Measurements from ENCODE around the gene RNU7-1.
A peak's percentile ranks its signal among the peaks of the same experiment; 100 is the strongest.

Gene RNU7-1

DNA sequence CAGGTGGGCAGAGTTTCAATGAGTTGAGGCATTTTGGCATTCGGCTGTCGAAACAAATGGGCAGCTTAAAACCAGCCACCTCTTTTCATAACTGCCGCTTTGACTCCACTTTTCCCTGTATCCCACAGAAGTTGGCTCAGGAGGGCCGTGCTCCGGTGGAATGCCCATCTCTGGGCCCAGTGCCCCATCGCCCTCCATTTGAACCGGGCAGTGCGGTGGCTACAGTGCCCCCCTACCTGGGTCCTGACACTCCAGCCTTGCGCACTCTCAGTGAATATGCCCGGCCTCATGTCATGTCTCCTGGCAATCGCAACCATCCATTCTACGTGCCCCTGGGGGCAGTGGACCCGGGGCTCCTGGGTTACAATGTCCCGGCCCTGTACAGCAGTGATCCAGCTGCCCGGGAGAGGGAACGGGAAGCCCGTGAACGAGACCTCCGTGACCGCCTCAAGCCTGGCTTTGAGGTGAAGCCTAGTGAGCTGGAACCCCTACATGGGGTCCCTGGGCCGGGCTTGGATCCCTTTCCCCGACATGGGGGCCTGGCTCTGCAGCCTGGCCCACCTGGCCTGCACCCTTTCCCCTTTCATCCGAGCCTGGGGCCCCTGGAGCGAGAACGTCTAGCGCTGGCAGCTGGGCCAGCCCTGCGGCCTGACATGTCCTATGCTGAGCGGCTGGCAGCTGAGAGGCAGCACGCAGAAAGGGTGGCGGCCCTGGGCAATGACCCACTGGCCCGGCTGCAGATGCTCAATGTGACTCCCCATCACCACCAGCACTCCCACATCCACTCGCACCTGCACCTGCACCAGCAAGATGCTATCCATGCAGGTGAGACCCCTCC is 5.0 kb upstream of the RNU7-1 start:
- no peak for DNase-seq

DNA sequence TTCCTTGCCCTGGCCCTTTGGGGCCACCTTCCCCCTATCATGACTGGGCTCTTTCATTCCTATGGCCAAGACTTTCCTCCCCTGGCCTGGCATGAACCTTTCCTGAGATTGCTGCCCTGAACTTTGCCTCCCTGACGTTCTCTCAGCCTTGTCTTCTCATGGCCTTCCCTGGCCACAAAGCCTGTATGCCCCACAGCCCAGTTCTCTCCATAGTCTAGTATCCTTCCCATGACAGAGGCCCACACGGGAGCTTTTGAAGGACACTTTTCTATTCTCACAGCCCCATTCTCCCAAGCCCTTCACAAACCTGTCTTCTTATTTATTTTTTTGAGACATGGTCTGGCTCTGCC is 4.5 kb upstream of the RNU7-1 start:
- DNase-seq, result no peak

DNA sequence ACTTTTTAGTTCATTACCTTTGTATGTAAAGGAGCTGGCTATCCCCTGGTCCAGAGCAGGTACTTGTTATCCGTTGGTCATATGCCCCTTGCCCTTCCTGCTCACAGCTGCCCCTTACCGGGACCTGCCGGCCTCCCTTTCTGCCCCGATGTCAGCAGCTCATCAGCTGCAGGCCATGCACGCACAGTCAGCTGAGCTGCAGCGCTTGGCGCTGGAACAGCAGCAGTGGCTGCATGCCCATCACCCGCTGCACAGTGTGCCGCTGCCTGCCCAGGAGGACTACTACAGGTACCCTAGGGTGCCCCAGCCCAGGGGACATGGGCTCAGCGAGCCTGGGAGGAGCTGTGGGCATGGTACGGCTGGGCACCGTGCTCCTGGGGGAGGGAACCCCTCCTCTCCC is 2.3 kb upstream of the RNU7-1 start:
- DNase-seq, result no peak

DNA sequence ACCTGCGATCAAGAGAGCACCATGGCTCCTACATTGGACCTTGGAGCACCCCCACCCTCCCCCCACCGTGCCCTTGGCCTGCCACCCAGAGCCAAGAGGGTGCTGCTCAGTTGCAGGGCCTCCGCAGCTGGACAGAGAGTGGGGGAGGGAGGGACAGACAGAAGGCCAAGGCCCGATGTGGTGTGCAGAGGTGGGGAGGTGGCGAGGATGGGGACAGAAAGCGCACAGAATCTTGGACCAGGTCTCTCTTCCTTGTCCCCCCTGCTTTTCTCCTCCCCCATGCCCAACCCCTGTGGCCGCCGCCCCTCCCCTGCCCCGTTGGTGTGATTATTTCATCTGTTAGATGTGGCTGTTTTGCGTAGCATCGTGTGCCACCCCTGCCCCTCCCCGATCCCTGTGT is 1.8 kb upstream of the RNU7-1 start:
- DNase-seq, result no peak

DNA sequence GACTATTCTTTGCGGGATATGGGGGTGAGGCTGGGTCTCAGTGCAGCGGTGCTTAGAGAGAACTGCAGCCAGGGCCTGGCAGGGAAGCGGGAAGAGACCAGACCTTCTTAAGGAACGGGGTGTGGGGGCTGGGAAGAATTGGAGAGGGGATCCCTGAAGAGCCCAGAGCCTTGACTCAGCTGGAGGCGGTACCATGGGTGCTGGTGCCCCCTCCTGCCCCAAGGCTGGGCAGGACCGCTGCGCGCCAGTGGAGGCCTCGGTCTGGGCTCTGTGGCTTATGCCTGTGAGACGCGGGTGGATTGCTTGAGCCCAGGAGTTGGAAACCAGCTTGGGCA is 1.3 kb upstream of the RNU7-1 start:
- DNase-seq, result no peak

DNA sequence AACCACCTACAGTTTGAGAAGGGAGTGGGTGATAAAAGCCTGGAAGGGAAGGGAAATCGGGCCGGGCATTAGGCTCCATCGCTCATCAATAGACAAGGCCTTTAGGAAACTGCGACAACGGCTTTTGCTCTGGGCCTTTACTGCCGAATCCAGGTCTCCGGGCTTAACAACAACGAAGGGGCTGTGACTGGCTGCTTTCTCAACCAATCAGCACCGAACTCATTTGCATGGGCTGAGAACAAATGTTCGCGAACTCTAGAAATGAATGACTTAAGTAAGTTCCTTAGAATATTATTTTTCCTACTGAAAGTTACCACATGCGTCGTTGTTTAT is 261 bp upstream of the RNU7-1 start:
- DNase-seq, result peak; percentile 92

DNA sequence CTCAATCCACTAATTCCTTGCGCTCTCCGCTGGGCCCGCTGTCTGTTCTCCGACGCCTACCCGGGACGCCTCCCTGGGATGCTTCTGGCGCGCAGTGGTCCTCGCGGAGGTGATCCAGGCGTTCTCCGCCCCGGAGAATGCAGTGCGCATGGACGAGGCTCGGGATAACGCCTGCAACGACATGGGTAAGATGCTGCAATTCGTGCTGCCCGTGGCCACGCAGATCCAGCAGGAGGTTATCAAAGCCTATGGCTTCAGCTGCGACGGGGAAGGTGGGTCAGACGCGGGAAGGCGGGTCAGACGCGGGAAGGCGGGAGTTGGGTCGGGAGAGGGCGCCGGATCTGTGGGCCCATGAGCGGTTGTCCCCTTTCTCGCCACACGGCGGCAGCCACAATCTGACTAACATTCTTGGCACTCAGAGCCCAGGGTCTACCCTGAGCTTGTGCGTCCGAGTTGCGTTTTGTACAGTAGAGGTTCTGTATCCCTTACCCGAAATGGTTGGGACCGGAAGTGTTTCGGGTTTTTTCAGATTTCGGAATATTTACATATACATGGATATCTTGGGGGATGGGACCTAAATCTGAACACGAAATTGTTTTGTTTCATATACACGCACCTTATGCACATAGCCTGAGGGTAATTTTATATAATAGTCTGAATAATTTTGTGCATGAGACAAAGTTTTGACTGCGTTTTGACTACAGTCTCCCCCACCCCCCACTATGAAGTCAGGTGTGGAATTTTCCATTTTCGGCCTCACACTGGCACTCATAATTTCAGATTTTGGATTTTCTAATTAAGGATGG is 968 bp downstream of the RNU7-1 start:
- DNase-seq, result peak; percentile 90

DNA sequence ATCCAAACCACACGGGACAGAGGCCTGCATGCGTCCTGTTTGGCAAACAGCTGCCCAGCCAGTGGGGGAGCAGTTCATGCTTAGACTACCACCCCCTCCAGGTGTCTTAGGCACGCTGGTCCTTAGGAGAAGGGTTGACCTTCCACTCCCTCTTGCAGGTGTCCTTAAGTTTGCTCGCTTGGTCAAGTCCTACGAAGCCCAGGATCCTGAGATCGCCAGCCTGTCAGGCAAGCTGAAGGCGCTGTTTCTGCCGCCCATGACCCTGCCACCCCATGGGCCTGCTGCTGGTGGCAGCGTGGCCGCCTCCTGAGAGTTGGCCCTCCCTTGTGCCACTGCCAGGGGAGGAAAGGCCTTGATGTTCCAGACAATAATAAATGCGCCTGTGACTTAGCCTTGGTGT is 2.0 kb downstream of the RNU7-1 start:
- no peak for DNase-seq

DNA sequence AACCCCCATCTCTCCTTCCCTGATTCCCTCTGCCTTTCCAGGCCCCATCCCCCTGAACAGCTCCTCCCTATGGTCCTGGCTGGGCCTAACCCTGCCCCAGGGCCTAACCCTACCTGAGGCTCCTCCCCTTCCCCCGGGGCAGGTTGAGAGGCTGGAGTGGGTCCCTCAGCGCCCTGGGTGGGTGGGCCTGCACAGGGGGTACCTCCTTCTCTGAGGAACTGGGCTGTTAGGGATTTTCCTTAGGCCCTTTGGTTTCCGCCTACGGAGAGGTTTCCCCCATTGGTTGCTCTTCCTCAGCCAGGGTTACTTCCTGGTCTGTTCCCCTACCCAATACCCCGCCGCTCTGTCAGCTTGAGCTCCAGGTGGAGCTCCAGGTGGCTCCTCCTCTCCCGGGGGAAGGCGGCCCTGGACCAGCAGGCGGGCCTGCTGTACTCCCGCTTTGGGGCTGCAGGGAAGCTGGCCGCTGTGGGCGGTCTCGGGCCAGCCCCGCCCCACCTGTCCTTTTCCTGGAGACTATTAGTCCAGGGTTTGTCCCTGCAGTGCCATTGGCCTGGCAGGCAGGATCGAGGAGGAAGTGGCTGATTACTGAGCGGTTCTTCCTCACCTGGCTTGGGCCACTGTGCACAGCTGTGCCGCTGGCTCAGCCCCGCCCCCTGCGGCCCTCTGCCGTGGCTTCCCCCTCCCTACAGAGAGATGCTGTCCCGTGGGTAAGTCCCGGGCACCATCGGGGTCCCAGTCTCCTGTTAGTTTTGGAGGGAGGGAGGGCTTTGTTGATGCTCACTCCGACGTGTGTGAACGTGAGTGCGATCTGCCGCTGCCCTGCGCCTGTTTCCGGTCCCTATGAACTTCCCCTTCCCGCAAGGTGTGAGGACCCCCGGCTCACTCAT is 2.7 kb downstream of the RNU7-1 start:
- DNase-seq, result peak; percentile 78

DNA sequence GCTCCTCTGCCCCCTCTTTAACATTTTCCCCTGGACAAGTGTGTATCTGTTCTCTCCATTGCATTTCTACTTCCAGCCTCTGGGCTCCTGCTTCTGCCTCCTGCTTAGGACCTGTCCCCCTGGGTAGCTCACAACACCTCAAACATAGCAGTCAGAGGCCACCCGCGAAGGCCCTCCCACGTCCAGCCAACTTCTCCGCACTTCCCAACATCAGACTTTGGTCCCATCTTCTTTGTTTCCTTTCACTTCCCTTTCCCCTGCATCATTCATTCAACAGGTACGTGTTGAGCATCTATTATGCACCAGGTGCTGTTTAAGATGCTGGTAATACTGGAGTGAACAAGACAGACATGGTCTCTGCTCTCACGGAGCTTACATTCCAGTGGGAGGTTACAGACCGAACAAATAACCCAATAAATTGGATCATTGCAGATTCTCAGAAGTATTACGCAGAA is 3.3 kb downstream of the RNU7-1 start:
- DNase-seq, result no peak

DNA sequence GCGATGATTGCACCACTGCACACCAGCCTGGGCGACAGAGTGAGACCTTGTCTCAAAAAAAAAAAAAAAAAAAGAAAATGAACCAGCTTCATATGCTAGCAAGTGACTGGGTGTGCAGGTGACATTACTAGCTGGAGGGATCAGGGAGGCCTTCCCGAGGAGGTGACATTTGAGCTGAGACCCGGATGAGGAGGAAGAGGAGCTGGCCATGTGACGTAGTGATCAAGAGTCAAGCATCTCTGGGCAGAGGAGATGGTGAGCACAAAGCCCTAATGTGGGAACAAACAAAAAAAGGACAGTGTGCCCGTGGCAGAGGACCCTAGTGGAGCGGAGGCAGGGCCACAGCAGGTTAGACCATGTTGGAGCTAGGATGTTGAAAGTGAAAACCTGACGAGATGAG is 4.0 kb downstream of the RNU7-1 start:
- no peak for DNase-seq

DNA sequence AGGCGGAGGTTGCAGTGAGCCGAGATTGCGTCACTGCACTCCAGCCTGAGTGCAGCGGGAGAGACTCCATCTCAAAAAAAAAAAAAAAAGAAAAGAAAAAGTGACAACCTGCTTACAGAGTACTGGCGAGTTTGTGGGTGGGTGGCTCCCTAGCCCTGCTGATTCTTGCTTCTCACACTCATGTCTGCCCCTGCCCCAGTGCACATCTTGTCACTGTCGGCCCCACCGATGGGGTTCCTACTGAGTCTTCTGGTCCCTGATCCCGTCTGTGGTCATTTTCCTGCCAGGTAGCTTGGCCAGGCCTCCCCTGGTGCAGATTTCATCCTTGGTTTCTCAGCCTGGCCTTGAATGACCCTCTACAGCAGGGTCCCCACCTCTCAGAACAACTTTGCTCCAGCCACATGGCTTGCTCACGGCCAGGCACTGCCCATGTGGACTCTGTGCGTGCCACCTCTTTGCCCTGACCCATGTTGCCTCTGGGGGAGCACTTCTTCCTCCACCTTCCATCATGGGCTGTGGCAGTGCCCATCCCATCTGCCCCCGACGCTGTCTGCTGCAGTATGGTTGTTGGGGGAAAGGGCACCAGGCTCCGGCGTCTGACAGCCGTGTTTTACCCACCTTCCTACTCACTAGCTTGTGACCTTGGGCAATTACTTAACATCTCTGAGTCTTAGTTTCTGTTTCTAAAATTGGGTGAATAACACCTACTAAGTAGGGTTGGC is 5.4 kb downstream of the RNU7-1 start:
- DNase-seq, result peak; percentile 62

DNA sequence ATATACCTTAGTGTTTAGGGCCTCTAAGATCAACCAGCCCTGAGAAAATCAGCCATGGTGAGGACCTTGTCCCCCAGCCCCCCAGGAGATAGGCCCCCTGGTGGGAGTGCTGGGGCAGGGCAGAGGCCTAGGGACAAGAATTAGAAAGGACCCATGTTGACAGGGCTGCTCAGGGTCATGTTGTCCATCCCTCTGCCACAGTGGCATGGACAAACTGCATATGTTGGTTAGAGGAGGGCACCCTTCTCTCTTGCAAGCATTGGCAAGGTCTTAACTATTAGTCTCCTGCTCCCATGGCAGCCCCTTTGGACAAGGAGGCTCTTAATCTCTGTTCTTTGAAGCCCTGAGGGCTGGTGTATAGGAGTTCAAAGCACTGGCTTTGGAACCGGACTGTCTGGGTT is 6.8 kb downstream of the RNU7-1 start:
- DNase-seq, result peak; percentile 61

DNA sequence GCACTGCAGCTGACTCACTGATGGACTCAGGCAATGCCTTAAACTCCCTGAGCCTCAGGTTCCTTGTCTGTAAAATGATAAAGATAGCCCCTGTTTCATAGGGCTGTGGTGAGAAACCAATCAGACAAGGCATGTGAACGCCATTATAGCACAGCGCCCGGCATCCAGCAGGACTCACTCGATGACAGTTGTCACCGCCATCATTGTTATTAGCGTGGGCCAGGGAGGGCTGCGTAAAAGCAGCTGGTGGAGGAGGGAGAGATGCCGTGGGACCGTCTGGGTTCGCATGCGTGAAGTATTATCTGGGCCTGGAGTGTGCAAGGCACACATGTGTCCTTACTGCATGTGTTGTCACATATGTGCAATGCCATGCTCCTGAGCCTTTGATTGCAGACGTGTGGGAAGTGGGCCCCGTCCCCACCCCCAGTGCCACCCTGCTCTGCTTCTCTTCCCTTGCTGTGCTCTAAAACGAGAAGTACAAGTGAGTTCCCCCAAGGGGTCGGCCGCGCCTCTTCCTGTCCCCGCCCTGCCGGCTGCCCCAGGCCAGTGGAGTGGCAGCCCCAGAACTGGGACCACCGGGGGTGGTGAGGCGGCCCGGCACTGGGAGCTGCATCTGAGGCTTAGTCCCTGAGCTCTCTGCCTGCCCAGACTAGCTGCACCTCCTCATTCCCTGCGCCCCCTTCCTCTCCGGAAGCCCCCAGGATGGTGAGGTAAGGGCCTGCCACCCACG is 7.4 kb downstream of the RNU7-1 start, which contains the start of gene PTPN6:
Gene PTPN6 (plus strand): TSS at position 546 of the 730 bp plus-strand sequence. CDS start 157 bp downstream, at position 703.
- peak; percentile 68 for DNase-seq

DNA sequence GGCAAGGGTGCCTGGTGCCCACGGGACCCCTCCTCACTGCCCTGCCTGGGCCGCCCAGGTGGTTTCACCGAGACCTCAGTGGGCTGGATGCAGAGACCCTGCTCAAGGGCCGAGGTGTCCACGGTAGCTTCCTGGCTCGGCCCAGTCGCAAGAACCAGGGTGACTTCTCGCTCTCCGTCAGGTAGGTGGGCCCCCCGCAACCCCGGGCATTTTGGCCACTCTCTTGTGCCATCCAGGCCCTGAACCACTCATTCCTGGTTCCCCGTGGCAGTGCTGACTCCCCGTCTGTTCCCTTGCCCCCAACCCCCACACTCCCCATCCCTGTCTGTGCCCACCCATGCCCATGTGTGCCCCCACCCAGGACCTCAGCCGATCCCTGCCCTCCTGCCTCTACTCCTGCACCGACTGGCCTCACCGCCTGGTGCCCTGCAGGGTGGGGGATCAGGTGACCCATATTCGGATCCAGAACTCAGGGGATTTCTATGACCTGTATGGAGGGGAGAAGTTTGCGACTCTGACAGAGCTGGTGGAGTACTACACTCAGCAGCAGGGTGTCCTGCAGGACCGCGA is 8.0 kb downstream of the RNU7-1 start:
- DNase-seq, result peak; percentile 51

DNA sequence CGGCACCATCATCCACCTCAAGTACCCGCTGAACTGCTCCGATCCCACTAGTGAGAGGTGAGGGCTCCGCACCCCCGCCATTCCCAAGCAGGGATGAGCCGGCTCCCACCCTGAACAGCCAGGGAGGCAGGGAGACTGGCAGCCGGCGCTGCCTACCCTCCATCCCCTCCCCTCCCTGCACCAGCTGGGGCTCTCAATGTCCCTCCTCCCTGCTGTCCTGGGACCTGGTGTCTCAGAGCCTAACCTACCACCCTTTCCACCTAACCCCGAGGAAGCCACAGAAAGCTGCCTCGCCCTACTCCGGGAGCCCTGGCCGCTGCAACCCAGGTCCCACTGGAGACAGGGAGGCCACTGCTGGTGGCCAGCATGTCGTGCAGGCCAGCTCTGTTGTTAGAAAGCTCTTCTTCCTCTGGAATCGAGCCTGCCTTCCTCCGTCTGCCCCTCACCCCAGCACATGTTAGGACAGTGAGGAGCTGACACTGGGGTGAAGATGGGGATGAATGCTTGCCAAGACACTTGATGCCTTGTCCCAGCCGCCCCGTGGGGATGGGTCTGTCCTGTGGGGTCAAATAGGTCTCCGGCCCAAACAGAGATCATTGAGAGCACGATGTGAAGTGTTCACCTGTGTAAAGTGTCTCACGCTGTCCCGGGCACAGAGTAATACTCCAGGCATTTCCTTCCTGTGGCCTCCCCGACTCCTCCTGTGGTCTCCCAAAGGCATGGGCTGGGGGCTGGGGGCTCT is 8.7 kb downstream of the RNU7-1 start:
- DNase-seq, result no peak

DNA sequence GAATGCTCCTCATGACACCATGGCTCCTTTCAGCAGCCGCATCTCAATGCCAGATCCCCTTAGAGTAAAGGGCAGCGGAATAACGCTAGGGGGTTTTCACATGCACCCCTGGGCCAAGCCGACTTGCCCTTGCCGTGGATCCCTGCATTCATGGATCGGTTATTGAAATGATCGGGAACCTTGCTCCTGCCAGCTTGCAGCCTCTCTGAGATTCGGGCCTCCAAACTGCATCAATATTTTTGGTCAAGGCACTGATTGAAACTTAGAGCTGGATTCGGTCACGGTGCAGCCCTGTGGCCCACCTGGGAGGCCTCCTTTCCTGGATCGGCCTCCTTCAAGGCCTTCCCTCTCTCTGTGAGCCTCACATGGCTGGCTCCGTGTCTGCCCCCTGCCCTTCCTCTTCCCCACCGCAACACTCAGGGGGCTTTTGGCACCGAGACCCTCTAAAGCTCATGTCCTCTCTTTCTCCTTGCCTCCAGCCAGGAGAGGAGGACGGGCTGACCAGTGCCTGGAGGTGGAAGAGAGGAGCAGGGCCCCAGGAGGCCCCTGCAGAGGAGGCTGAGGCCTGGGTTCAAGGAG is 9.3 kb downstream of the RNU7-1 start:
- no peak for DNase-seq

DNA sequence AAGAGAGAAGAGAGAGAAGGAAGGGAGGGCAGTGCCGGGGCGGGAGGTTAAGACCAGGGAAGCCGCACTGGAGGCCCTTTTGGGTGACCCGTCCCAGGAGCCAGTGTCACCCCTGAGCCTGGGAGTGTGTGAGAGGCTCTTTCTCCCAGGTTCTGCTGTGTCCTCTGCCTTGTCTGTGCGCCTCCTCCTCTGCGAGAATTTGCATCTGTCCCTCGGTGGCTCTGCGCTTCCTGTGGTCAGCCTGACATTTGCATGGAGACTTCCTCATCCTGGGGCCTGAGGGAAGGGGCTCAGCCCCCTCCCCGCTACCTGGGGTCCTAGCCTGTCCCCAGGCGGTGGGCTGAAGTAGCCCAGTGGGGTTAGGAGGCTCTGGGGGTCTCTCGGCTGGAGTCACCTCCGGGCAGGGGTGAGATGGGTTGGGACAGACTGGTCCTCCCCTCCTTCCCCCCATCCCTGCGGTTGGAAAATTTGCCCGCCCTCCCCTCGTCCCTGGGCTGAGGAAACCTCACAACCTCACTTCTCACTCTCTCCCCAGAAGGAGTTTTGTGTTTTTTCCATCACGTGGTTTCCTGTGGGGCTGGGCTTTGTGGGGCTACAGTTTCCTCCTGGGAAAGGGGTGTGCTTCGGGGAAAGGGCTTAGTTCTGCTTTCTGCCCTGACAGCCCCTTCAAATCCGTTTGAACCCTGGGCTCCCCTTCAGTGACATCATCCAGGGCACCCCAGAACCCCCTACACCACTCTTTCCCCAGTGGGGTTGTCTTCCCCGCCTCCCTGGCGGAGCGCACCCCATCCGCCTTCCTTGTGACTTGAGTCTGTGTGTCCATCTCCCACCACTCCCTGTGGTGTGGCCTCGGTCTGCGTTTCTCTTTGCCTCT is 10.1 kb downstream of the RNU7-1 start:
- DNase-seq, result peak; percentile 87
